Right kidney (tissue), 1 donor: Measurements from ENCODE around the gene KIRREL3.

Experiments
- DNase-seq: peaks from one replicate; pipeline ENCODE4 v3.0.0-alpha.2; 2016

The KIRREL3 gene

DNA sequence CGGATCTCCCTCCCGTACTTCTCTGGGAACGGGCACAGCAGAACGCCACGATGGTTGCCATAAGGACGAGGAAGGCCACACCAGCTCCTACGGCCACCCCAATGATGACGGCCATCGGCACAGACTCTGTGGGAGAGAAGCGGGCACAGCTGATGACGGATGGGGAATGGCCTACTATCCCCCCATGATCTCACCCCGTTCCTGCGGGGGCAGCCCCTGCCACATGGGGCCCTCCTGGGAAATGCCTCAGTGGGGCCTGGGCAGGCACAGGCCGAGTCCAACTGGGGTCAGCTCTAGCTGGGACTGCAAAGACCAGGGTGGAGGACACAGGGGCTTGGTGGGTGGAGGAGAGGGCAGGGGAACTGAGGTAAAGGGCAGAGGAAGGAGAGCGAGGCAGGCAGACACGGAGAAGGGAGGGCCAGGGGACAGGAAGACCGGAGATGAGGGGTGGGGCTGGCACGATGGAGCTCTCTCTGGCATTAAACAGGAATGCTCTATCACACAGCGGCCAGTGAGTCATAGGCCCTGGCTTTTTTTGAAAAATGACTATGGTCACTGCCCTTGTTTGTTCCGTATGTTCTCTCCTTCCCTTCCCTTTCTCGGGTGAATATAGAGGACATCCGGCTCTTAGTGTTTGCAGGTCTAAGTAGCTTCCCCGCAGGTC is 569.0 kb downstream of the KIRREL3 start:
- no peak for DNase-seq

DNA sequence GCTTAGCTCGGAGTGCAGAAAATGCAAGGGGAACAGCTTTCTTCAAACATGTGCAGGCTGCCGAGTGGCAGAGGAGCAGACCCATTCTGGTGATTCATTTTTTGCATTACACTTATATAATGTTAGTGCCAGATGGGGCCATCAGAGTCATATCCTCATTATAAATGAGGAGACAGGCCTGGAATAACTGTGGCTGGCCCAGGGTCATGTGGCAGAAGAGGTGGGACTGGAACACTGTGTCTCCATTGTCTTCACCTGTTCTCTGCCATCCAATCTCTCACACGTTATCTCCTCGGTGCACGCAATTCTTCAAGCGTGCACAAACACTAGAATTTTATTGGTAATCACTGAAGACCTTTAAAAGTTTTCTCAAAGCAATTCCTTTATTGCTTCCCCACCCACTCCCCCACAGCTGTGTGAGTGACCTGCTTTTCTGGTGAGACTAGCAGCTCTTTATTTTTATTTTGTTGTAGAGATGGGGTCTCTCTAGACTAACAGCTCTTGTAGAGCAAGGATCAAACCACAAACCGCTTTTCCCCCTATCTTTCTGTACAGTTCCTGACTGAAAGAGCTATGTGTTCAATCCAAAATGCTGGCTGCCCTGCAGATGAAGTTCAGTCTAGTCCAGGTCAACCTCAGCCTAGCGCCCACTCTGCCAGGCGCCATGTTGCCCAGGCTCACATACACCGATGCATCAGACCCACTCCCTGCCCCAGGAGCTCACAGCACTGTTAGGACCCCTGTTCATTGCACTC is 569.8 kb downstream of the KIRREL3 start:
- DNase-seq: no peak

GRCh38 chr11:126426820-126427749 is 573.5 kb downstream of the KIRREL3 start:
- no peak for DNase-seq

GRCh38 chr11:126426106-126426505 is 574.5 kb downstream of the KIRREL3 start:
- no peak for DNase-seq

- DNase-seq: no peak
These were observed 576.0 kb downstream of the KIRREL3 start for GRCh38 chr11:126424471-126425039.

DNA sequence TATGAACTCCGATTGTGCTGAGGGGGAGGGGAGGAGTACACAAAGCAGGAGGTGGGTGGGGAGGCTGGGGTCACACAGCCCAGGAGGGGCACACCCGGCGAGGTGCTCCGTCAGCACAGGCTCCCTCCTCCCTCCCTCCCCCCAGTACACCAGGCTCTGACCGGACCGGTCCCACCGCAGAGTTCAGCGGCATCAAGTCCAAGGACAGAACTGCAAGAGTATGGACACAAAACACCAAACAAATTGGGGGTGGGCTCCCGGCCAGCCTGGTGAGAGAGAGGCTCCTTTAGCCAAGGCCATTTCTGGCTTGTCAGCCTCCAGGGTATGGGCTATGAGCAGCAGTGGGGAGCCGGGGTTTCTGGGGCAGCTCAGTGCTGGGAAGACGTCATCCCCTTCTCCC is 576.8 kb downstream of the KIRREL3 start:
- no peak for DNase-seq

DNA sequence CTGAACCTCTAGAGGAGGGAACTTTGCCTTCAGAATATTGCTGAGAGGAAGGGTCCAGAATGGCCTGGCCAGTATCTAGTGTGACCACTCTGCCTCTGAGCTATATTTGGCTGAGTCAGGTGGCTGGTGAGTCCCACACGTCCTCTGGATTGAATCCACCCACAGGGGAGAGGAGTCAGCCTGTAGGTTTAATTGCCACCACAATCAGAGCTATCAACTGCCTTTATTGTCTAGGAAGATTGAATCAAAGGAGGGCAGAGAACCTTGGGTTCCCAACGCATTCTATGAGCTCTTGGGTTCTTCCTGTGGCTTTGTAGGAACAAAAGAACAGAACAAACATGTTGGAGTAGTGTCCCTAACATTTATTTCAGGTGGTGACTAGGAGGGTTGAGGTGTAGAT is 577.4 kb downstream of the KIRREL3 start:
- no peak for DNase-seq

DNA sequence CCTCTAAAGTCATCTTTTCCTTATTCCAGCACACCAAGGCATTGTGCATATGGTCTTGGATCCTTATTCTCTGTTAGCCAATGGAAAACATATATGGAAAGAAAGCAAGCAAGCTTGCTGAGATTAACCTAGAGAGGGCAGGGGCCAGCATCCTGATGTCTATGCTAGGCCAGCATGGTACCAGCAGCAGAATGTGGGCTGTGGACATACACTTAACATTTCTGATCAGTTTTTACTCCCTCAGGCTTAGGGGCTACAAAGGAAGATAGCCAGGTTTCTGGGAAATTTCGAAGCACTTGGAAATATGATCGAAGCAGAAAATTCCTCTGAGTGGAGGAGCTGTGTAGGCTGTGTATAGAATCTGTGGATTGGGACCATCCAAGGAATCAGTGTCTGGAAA is 578.1 kb downstream of the KIRREL3 start:
- DNase-seq: no peak

DNA sequence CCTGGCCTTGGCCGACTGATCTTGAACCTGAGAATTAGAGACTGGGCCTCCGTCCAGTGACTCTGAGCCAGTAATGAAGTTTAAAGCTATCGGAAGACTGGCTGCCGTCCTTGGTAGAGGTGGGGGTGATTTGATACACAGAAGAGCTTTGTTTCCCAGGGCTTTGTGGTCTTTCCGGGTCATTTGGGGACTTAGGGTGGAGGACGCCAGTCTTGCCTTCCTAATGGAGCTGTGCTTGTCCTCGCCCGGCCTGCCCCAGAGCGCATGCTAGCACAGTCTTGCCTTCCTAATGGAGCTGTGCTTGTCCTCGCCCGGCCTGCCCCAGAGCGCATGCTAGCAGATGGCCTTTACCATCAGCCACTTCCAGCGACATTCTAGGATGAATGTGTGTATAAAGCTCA is 579.3 kb downstream of the KIRREL3 start:
- DNase-seq: no peak

GRCh38 chr11:126420698-126421256 is 579.8 kb downstream of the KIRREL3 start:
- DNase-seq: no peak

DNA sequence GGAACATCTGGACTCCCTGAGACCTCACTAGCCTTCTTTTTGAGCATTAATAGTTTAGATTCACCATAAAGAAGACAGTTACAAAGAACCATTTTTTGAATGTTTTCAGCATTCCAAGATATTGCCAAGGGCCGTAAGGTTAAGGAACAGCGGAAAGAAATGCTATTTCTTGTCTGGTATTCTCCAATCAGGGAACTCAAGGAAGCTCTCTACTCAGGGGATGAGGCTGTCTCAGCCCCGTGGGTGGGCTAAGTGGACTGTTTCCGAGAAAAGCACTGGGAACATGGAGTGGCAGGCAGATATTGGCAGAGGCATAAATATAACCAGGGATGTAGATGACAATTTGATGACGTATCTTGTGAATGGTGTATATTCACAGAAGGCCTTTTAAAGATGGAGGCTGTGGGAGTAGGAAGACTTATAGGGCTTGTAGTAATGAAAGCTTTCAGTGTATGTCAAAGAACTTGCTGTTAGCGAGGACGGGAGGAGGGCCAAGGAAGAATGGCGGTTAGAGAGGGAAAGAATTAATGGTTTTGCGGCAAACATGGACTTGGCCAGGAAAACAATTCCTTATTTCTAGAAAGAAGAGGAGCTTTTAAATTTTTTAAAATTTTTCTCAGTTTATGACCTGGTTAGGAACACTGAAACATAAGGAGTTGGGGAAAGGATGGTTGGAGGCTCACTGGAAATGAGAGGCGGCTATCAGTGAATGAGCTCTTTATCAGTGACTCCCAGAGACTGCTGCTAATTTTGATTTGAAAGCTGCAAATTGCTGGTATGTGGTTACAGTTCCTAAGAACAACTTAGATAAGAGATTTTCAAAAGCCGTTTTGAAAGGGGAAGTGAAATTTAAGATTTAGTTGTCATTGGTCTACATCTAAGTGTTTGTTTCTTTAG is 580.5 kb downstream of the KIRREL3 start:
- DNase-seq: no peak

GRCh38 chr11:126418887-126419286 is 581.7 kb downstream of the KIRREL3 start:
- no peak for DNase-seq

DNA sequence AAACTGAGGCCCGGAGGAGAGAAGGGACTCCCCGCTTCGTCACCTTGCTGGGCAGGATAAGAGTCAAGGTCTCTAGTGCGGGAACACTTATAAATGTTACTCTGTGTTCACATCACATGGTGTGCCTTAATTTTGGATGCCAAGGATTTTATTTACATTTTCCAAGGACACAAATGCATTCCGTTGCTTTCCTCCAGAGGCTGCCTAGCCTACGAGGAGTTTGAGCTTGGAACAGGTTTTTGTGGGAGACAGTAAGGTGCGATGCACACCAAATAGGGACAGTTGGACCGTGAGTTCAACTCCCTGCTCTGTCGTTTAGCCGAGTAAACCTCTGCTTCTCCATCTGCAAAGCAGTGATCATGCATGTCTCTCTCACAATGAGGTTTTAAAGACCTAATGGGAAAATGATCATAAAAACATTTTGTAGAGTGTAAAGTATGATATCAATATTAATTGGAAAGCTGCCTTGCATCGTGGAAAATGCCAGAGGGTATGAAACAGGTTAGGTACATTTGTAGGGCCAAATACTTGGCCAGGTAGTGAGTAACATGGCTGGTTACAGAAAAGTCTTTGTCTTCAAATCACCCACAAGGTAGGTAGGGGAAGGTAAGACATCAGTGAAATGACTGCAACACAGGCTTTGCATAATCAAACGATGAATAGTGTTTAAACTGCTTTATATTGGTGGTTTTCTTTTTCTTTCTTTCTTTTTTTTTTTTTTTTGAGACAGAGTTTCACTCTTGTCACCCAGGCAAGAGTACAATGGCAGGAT is 583.3 kb downstream of the KIRREL3 start:
- no peak for DNase-seq

GRCh38 chr11:126416542-126417090 is 584.0 kb downstream of the KIRREL3 start:
- peak; percentile 82 for DNase-seq

- peak; percentile 57 for DNase-seq
These were observed 584.7 kb downstream of the KIRREL3 start for GRCh38 chr11:126415669-126416420.

DNA sequence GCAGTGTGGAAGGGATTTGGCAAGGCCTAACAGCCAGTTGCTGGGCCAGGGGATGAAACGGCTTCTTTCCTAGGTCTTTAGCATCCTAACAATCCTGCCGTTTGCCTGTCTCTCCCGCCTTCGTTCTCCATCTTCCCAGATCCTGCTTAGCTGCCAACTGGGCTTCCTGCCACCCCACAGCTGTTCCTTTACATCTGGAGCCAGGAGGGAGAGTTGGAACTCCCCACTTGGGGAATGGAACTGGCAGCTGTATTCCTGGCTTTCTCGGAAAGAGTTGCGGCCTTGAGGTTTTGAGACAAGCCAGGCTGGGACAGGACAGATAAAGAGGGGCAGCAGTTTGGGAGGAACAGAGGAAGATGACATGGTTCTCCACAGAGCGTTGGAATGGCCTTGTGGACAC is 585.4 kb downstream of the KIRREL3 start:
- no peak for DNase-seq

- no peak for DNase-seq
These were observed 586.0 kb downstream of the KIRREL3 start for GRCh38 chr11:126414615-126415014.

GRCh38 chr11:126413843-126414405 is 586.6 kb downstream of the KIRREL3 start:
- no peak for DNase-seq

DNA sequence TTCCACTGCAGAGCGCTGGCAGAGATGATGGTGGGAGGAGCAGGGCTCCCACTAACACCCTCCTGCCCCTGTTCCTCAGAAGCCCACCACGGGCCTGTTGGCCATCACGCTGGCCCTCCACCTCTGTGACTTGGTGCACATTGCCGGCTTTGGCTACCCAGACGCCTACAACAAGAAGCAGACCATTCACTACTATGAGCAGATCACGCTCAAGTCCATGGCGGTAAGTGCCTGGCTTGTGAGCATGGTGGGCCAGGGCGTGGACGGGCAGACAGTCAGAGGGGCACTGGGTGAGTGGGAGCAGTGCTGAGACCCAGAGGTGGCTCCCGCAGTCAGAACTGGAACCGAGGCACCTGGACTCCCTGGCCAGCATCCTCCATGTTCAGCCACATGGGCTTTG is 587.1 kb downstream of the KIRREL3 start:
- DNase-seq: no peak
